Effector CD4-positive, alpha-beta T cell (primary cell): ENCODE measurements around the gene APOE.
"Not testable (repeated sequence)": the region's sequence is repeated elsewhere in the genome, so short reads cannot be mapped to it uniquely, and the experiment has no call there.

ENCODE experiments used
- DNase-seq: peaks from one replicate; pipeline ENCODE4 v3.0.0-alpha.2; 2020

Gene APOE

GRCh38 chr19:44886141-44886540 lies 19.5 kb upstream of the APOE start:
- DNase-seq, result no peak

GRCh38 chr19:44887648-44888047 lies 17.9 kb upstream of the APOE start:
- no peak for DNase-seq

GRCh38 chr19:44888335-44888734 lies 17.3 kb upstream of the APOE start:
- DNase-seq, result not testable (repeated sequence)

- DNase-seq, result no peak
Measured at GRCh38 chr19:44889830-44890365, 15.7 kb upstream of the APOE start.

- peak; percentile 100 for DNase-seq
Measured at GRCh38 chr19:44890366-44891015, 15.1 kb upstream of the APOE start.

GRCh38 chr19:44891016-44891882 lies 14.3 kb upstream of the APOE start, which contains the start of gene TOMM40:
TSS of gene TOMM40 (plus strand) at chr19:44891254. CDS start at chr19:44891416, 162 bp downstream.
- no peak for DNase-seq

- DNase-seq, result no peak
Measured at GRCh38 chr19:44892932-44893331, 12.7 kb upstream of the APOE start.

- DNase-seq, result no peak
Measured at GRCh38 chr19:44893332-44894051, 12.1 kb upstream of the APOE start.

GRCh38 chr19:44894052-44894400 lies 11.6 kb upstream of the APOE start:
- no peak for DNase-seq

GRCh38 chr19:44894946-44895345 lies 10.7 kb upstream of the APOE start:
- no peak for DNase-seq

GRCh38 chr19:44897835-44898234 lies 7.8 kb upstream of the APOE start:
- no peak for DNase-seq

- no peak for DNase-seq
Measured at GRCh38 chr19:44900328-44901244, 5.0 kb upstream of the APOE start.

GRCh38 chr19:44903216-44903601 lies 2.4 kb upstream of the APOE start:
- no peak for DNase-seq

- DNase-seq, result peak; percentile 68
Measured at GRCh38 chr19:44903602-44904425, 1.8 kb upstream of the APOE start.

- no peak for DNase-seq
Measured at GRCh38 chr19:44904426-44904994, 1.1 kb upstream of the APOE start.

- DNase-seq, result no peak
Measured at GRCh38 chr19:44907613-44908012, 2.0 kb downstream of the APOE start.

- DNase-seq, result no peak
Measured at GRCh38 chr19:44908074-44908835, 2.7 kb downstream of the APOE start.

- no peak for DNase-seq
Measured at GRCh38 chr19:44908836-44909261, 3.3 kb downstream of the APOE start.

- no peak for DNase-seq
Measured at GRCh38 chr19:44909775-44910174, 4.2 kb downstream of the APOE start.

GRCh38 chr19:44911896-44912295 lies 6.3 kb downstream of the APOE start:
- not testable (repeated sequence) for DNase-seq
